SK-N-MC (cell line): ENCODE measurements around the gene PTGR3.

Experiments
- EZH2 ChIP-seq: fragments of 200-600 bp; sonication (generic); IDR thresholded peaks from one replicate; pipeline ENCODE4 v1.6.1; 2017; ENCODE audit warnings: antibody characterized with exemption
- FOXP2 ChIP-seq: optimal IDR thresholded peaks from 2 replicates; pipeline ENCODE3; 2011; ENCODE audit warnings: mild to moderate bottlenecking, moderate library complexity; ENCODE audit not compliant: insufficient read depth; ENCODE audit errors: extremely low read length, control extremely low read depth
- POLR2AphosphoS5 ChIP-seq: IDR thresholded peaks from 2 replicates; pipeline ENCODE4 v1.6.1; 2012; ENCODE audit warnings: mild to moderate bottlenecking, low read depth, low read length, borderline replicate concordance

- TF ChIP-seq EZH2 = no peak
- no peak for TF ChIP-seq POLR2AphosphoS5
- TF ChIP-seq FOXP2 = no peak
Measured at GRCh38 chr18:75253043-75253442, 44.1 kb upstream of the PTGR3 start.
